AG09309 (cell line): ENCODE results near the gene POLR3GL.

ENCODE experiments used
- DNase-seq: peaks from one replicate; pipeline ENCODE4 v3.0.0-alpha.2; 2010; ENCODE audit warnings: low read depth
- H3K4me3 ChIP-seq: 2 replicates; pipeline ENCODE4 v1.5.1; 2011; ENCODE audit warnings: mild to moderate bottlenecking, low read depth, low read length, moderate library complexity; ENCODE audit not compliant: control insufficient read depth
- CTCF ChIP-seq: IDR thresholded peaks from 2 replicates; pipeline ENCODE4 v1.5.1; 2011; ENCODE audit warnings: mild to moderate bottlenecking, low read depth, low read length, inconsistent platforms; ENCODE audit not compliant: insufficient read depth, control insufficient read depth; ENCODE audit errors: missing control alignments

Gene POLR3GL

GRCh38 chr1:145978854-145979745 is 14.6 kb downstream of the POLR3GL start:
- H3K4me3 ChIP-seq, result peak overlapping the region; percentile 7
- peak; percentile 100 for DNase-seq
- TF ChIP-seq CTCF, result peak; percentile 23

GRCh38 chr1:145979746-145980456 is 15.4 kb downstream of the POLR3GL start:
- DNase-seq, result no peak
- H3K4me3 ChIP-seq, result no peak overlapping the region
- no peak for TF ChIP-seq CTCF

- DNase-seq, result no peak
- H3K4me3 ChIP-seq, result no peak overlapping the region
- no peak for TF ChIP-seq CTCF
These were observed 16.0 kb downstream of the POLR3GL start for GRCh38 chr1:145980457-145980994.

DNA sequence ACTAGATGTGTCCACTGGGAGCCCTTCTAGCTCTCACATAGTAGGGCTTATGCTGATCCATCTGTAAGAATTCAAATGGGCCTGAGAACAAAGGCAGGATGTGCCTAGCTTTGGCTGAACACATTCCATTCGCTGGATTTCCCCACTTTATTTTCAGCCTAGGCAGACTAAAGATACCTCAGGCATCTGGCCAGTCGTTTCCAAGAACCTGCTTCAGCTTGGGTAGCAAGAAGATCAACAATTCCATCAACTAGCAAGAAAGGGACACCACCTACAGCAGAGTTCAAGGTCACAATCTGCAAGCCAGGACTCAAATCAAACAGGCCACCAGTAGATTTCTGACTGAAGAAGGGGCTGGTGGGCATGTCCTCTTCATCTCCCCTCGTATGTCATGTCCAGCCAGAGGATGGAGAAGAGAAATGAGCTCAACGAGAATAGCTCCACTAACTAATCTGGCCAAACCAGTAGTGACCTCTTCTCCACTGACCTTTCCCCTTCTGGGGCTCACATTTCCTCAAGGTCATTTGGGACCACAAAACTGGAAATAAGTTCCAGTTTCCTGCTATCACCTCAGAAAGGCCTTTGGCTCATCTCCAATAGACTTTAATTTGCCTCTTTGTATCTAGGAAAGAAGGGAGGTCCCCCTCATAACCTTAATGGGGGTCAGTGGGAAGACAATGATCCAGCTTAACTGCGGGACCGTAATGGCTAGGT is 17.7 kb downstream of the POLR3GL start:
- DNase-seq, result no peak
- no peak for TF ChIP-seq CTCF

GRCh38 chr1:145983206-145983675 is 18.8 kb downstream of the POLR3GL start:
- no peak for TF ChIP-seq CTCF
- no peak overlapping the region for H3K4me3 ChIP-seq
- DNase-seq, result no peak

More for the DNA sequence above, 17.7 kb downstream of the POLR3GL start:
- H3K4me3 ChIP-seq, result no peak overlapping the region
